ENCODE data around the gene RYR3.
A peak's percentile ranks its signal among the peaks of the same experiment; 100 is the strongest.

Gene RYR3

GRCh38 chr15:33616475-33616874 is 305.7 kb downstream of the RYR3 start:
- H3K4me3 ChIP-seq (ENCODE audit: low read depth, low read length): no peak overlapping the region
- TF ChIP-seq CTCF (IDR thresholded peaks at IDR 0.05; ENCODE audit: low read depth, low read length, missing control alignments): no peak

GRCh38 chr15:33618350-33618749 is 307.6 kb downstream of the RYR3 start:
- no peak for DNase-seq (ENCODE audit: low read depth)
- no peak overlapping the region for H3K4me3 ChIP-seq (ENCODE audit: low read depth, low read length)
- TF ChIP-seq CTCF (IDR thresholded peaks at IDR 0.05; ENCODE audit: low read depth, low read length, missing control alignments): no peak

More at GRCh38 chr15:33616475-33616874, 305.7 kb downstream of the RYR3 start:
- DNase-seq (ENCODE audit: low read depth): no peak

GRCh38 chr15:33621141-33621540 is 310.4 kb downstream of the RYR3 start:
- no peak for TF ChIP-seq CTCF (IDR thresholded peaks at IDR 0.05; ENCODE audit: low read depth, low read length, missing control alignments)

GRCh38 chr15:33623010-33623409 is 312.2 kb downstream of the RYR3 start:
- peak; percentile 28 for TF ChIP-seq CTCF (IDR thresholded peaks at IDR 0.05; ENCODE audit: low read depth, low read length, missing control alignments)
- DNase-seq (ENCODE audit: low read depth): no peak

More at GRCh38 chr15:33621141-33621540, 310.4 kb downstream of the RYR3 start:
- DNase-seq (ENCODE audit: low read depth): no peak
- H3K4me3 ChIP-seq (ENCODE audit: low read depth, low read length): no peak overlapping the region

GRCh38 chr15:33624439-33624838 is 313.7 kb downstream of the RYR3 start:
- DNase-seq (ENCODE audit: low read depth): no peak
- no peak for TF ChIP-seq CTCF (IDR thresholded peaks at IDR 0.05; ENCODE audit: low read depth, low read length, missing control alignments)
- no peak overlapping the region for H3K4me3 ChIP-seq (ENCODE audit: low read depth, low read length)

More at GRCh38 chr15:33623010-33623409, 312.2 kb downstream of the RYR3 start:
- H3K4me3 ChIP-seq (ENCODE audit: low read depth, low read length): no peak overlapping the region

GRCh38 chr15:33629647-33630046 is 318.9 kb downstream of the RYR3 start:
- no peak for DNase-seq (ENCODE audit: low read depth)
- no peak overlapping the region for H3K4me3 ChIP-seq (ENCODE audit: low read depth, low read length)
- TF ChIP-seq CTCF (IDR thresholded peaks at IDR 0.05; ENCODE audit: low read depth, low read length, missing control alignments): no peak

- DNase-seq (ENCODE audit: low read depth): no peak
- no peak for TF ChIP-seq CTCF (IDR thresholded peaks at IDR 0.05; ENCODE audit: low read depth, low read length, missing control alignments)
- H3K4me3 ChIP-seq (ENCODE audit: low read depth, low read length): no peak overlapping the region
These were observed 325.5 kb downstream of the RYR3 start for GRCh38 chr15:33636234-33636633.
